LNCAP (cell line): ENCODE results near the gene ALPI.

Source experiments
- CTCF ChIP-seq: fragments of 450-650 bp; IDR thresholded peaks from 2 replicates; pipeline ENCODE4 v1.5.1; 2017; ENCODE audit warnings: mild to moderate bottlenecking

Gene ALPI

GRCh38 chr2:232415736-232416520 lies 40.0 kb upstream of the ALPI start:
- no peak for TF ChIP-seq CTCF

DNA sequence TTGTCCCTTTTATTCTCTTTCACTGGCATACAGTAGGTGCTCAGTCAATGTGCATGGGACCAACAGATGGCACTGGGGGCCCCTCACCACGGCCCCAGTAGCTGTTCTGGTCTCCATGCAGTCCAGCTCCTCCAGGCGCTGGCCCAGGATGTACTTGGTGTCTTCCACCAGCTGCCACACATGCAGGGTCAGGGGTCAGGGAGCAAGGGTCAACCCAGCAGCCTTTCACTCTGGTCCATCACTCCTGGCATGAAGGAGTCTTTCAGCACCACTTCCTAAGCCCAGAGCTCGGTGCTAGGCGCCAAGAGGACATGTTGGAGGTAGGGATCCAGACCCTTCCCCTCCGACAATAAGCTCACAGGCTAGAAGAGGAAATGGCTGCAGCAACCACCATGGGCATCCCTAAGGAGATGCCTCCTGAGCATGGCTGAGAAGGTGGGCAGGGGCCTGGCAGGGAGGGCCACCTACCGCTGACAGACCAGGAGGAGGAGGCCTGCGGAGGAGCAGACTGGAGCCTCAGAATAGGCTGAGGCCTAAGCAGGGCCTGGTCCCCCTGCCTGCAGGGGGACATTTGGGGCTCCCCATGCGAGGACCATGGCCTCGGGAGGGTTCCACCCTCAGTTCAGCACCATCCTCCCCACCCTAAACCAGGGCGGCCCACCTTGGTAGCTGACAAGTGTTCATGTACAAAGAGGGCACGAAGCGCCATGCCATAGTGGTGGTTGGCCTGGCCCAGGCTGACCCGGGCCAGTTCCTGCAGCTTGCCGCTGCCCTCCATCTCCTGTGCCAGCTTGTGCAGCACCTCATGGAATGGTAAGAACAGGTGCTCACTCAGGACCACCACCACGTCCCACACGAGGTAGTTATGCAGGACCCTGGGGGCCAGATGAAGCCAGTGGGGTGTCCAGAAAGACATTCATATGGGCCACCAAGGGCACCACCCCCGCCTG lies 39.2 kb upstream of the ALPI start:
- TF ChIP-seq CTCF = no peak

GRCh38 chr2:232417489-232417888 lies 38.5 kb upstream of the ALPI start:
- no peak for TF ChIP-seq CTCF

GRCh38 chr2:232418056-232418455 lies 37.9 kb upstream of the ALPI start:
- no peak for TF ChIP-seq CTCF

DNA sequence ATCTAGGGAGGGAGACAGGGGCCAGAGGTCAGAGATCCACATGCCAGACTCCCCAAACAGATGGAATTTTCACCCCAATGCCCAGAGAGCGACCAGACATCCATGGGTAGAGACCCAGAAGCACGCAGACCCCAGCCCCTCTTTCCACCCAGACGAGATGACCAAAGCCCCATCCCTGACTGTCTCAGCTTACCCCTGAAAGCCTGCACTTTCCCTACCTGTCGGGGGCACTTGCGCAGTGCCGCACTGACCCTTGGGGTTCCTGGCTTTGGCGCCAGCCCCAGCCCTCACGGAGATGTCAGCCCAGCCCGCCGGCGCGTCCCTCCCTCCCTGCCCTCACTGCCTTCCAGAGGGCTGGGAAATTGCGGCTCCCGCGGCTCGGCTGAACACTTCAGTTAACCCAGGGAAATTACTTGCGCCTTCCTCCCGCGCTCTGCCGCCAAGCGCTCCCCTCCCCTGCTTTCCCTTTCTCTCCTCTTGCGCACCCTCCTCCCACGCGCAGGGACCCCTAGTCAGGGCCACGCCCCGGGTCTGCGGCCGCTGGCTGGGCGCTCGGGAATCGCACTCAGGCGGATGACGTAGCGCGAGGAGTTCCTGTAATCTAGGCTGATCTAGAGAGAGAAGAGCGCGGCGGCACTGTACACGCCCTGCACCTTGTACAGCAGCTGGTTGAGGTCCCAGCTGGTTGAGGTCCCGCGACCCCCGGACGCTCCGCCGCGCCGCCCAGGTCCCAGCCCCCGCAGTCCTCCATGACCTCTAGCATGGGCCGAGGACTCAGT lies 37.3 kb upstream of the ALPI start:
- TF ChIP-seq CTCF = no peak

DNA sequence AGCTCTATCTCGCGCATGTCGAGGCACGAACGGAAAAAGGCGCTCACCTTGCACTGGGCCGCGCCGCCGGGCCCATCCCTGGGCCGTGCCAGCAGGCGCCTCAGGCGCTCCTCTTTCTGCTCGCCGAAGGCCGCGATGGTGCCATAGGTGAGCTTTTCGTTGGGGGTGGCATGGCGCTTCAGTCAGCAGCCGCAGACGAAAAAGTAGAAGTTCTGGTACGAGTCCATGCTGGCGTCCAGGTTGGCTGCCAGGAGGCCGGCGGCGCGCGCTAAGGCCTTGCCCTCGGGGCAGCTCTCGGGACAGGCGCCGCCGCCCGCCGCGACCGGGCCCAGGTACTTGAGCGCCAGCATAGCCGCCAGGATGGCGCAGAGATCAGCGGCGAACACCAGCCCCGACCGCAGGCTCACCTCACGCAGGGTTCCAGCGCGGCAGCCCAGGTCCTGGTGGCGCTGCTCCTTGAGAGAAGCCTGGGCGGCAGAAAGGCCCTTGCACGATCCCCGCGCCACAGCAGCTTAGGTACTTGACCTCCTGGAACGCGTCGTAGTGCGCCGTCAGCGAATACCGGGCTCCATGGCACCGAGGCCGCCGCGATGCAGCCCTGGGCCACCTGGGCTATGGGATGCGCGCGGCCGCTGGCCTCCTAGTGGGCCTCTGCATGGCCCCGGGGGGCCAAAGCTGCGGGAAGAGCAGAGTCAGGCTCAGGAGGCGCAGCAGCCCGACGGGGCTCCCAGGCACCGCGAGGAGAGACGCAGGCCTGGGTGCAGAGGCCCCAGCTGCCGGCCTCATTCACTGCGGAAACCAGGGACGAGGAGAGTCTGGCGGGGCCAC lies 36.5 kb upstream of the ALPI start:
- TF ChIP-seq CTCF = no peak
